Measurements from ENCODE around the gene INPP5E.

- TF ChIP-seq REST (tag by site-specific recombination; IDR thresholded peaks at IDR 0.05) (no peak), ZNF324 (tag by site-specific recombination; IDR thresholded peaks at IDR 0.05) (no peak), ZNF76 (tag by site-specific recombination; IDR thresholded peaks at IDR 0.05; ENCODE audit: borderline replicate concordance, low read depth) (no peak), GLI4 (tag by site-specific recombination; IDR thresholded peaks at IDR 0.05) (no peak), ZFP41 (tag by site-specific recombination; IDR thresholded peaks at IDR 0.05; ENCODE audit: borderline replicate concordance) (no peak), ATF2 (tag by site-specific recombination; IDR thresholded peaks at IDR 0.05; ENCODE audit: low read depth) (no peak), TCF7L2 (IDR thresholded peaks at IDR 0.05; ENCODE audit: borderline replicate concordance, low read depth, low read length) (no peak), ZNF362 (tag by site-specific recombination; IDR thresholded peaks at IDR 0.05) (no peak), ZNF521 (tag by site-specific recombination; IDR thresholded peaks at IDR 0.05) (no peak)
These were observed 47.7 kb downstream of the INPP5E start for GRCh38 chr9:136391737-136392537.

Measured in HEK293 (cell line).